Measurements from ENCODE around the gene EDEM3. TPM values are rescaled to one million over a fixed set of nuclear protein-coding genes. Genes with fewer than 3 reads are reported as not detected.

The EDEM3 gene
- polyA plus RNA-seq, 1 experiment: 10.4 TPM

- no peaks in the 10 kb centered on the region for H3K27me3 ChIP-seq (ENCODE audit: control insufficient read depth, insufficient read depth, low read length)
- no peak for DNase-seq (ENCODE audit: low read depth)
- TF ChIP-seq, protein P1, sequence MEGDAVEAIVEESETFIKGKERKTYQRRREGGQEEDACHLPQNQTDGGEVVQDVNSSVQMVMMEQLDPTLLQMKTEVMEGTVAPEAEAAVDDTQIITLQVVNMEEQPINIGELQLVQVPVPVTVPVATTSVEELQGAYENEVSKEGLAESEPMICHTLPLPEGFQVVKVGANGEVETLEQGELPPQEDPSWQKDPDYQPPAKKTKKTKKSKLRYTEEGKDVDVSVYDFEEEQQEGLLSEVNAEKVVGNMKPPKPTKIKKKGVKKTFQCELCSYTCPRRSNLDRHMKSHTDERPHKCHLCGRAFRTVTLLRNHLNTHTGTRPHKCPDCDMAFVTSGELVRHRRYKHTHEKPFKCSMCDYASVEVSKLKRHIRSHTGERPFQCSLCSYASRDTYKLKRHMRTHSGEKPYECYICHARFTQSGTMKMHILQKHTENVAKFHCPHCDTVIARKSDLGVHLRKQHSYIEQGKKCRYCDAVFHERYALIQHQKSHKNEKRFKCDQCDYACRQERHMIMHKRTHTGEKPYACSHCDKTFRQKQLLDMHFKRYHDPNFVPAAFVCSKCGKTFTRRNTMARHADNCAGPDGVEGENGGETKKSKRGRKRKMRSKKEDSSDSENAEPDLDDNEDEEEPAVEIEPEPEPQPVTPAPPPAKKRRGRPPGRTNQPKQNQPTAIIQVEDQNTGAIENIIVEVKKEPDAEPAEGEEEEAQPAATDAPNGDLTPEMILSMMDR (IDR thresholded peaks at IDR 0.05; ENCODE audit: insufficient read depth, low read depth, low read length): no peak
- no peak overlapping the region for H3K4me3 ChIP-seq (ENCODE audit: low read depth, low read length)
- no peaks in the 10 kb centered on the region for H3K36me3 ChIP-seq (ENCODE audit: control insufficient read depth, insufficient read depth, low read length)
- CTCF ChIA-PET: interaction anchor here (0.6 to 1.6 kb wide), 6 partner anchors 10 to 587 kb away, joined by 3 to 4 read pairs (median 4); no protein-coding TSS in a partner anchor
- POLR2A ChIA-PET: no interaction called here
Measured at GRCh38 chr1:184661801-184662200, 92.9 kb downstream of the EDEM3 start.

GRCh38 chr1:184660462-184661191 lies 94.0 kb downstream of the EDEM3 start:
- H3K27me3 ChIP-seq (ENCODE audit: control insufficient read depth, insufficient read depth, low read length): no peaks in the 10 kb centered on the region
- ChIA-PET POLR2A (interaction anchor here (0.6 kb wide), 1 partner anchor 18 kb away, joined by 4 read pairs; no protein-coding TSS in a partner anchor), CTCF (interaction anchor here (1.4 to 1.6 kb wide), 3 partner anchors 10 to 586 kb away, joined by 3 to 4 read pairs (median 4); no protein-coding TSS in a partner anchor)
- no peaks in the 10 kb centered on the region for H3K36me3 ChIP-seq (ENCODE audit: control insufficient read depth, insufficient read depth, low read length)
- H3K4me3 ChIP-seq (ENCODE audit: low read depth, low read length): no peak overlapping the region
- DNase-seq (ENCODE audit: low read depth): no peak
- TF ChIP-seq, protein P1 (IDR thresholded peaks at IDR 0.05; ENCODE audit: insufficient read depth, low read depth, low read length): no peak

DNA sequence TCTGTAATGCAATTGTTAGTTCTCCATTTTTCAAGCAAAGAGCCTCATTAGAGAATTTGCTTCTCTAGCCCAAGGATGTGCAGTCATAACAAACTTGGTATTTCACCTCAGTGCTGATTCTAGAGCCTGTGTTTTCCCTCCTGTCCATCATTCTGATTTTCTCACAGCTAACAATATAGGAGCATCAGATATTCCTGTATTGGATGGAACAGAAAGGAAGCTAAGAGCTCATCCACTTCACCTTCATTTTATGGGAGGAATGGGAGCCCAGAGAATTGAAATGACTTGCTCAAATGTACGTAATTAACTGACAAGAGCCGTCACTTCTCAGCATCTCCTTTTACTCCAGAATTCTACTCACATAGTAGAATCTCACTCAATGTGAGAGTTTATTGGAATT lies 96.6 kb downstream of the EDEM3 start:
- no peak overlapping the region for H3K4me3 ChIP-seq (ENCODE audit: low read depth, low read length)
- TF ChIP-seq, protein P1 (IDR thresholded peaks at IDR 0.05; ENCODE audit: insufficient read depth, low read depth, low read length): no peak
- ChIA-PET CTCF (no interaction called here), POLR2A (no interaction called here)
- no peaks in the 10 kb centered on the region for H3K27me3 ChIP-seq (ENCODE audit: control insufficient read depth, insufficient read depth, low read length)
- H3K36me3 ChIP-seq (ENCODE audit: control insufficient read depth, insufficient read depth, low read length): no peaks in the 10 kb centered on the region
- no peak for DNase-seq (ENCODE audit: low read depth)

GRCh38 chr1:184656221-184656620 lies 98.4 kb downstream of the EDEM3 start:
- ChIA-PET POLR2A (no interaction called here), CTCF (interaction anchor here (0.8 to 1.9 kb wide), 3 partner anchors 8 to 434 kb away, joined by 3 to 8 read pairs (median 4); no protein-coding TSS in a partner anchor)
- Histone ChIP-seq H3K36me3 (ENCODE audit: control insufficient read depth, insufficient read depth, low read length) (no peaks in the 10 kb centered on the region), H3K27me3 (ENCODE audit: control insufficient read depth, insufficient read depth, low read length) (no peaks in the 10 kb centered on the region), H3K4me3 (ENCODE audit: low read depth, low read length) (no peak overlapping the region)
- no peak for DNase-seq (ENCODE audit: low read depth)
- TF ChIP-seq, protein P1 (IDR thresholded peaks at IDR 0.05; ENCODE audit: insufficient read depth, low read depth, low read length): no peak

GRCh38 chr1:184655185-184655584 lies 99.5 kb downstream of the EDEM3 start:
- H3K27me3 ChIP-seq (ENCODE audit: control insufficient read depth, insufficient read depth, low read length): no peaks in the 10 kb centered on the region
- H3K4me3 ChIP-seq (ENCODE audit: low read depth, low read length): no peak overlapping the region
- ChIA-PET CTCF (interaction anchor here (0.6 to 1.9 kb wide), 6 partner anchors 9 to 469 kb away, joined by 3 to 8 read pairs (median 4); no protein-coding TSS in a partner anchor), POLR2A (no interaction called here)
- no peaks in the 10 kb centered on the region for H3K36me3 ChIP-seq (ENCODE audit: control insufficient read depth, insufficient read depth, low read length)
- TF ChIP-seq, protein P1 (IDR thresholded peaks at IDR 0.05; ENCODE audit: insufficient read depth, low read depth, low read length): no peak
- DNase-seq (ENCODE audit: low read depth): no peak

Measured in BJ (cell line).